Left hindlimb (tissue), 1 donor: Measurements from ENCODE around the gene KCNK13.
"Not testable (repeated sequence)": the region's sequence is repeated elsewhere in the genome, so short reads cannot be mapped to it uniquely, and the experiment has no call there.

ENCODE experiments used
- DNase-seq: peaks from one replicate; pipeline ENCODE4 v3.0.0-alpha.2; 2018

The KCNK13 gene

DNA sequence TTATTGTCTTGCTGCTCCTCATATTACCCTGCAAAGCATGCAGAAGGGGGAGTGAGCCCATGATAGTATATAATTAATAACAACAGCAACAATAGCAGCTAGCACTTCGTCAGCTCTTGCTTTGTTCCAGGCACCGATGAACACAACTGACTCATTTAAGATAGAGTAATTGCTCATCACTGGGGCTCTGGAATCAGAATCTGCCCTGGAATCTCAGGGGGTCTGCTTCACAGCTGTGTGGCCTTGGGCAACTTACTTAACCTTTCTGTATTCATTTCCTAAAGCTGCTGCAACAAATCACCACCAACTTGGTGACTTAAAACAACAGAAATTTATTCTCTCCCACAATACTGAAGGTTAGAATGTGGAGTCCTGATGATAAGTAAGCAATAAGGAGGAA is 139.6 kb downstream of the KCNK13 start:
- DNase-seq, result no peak

DNA sequence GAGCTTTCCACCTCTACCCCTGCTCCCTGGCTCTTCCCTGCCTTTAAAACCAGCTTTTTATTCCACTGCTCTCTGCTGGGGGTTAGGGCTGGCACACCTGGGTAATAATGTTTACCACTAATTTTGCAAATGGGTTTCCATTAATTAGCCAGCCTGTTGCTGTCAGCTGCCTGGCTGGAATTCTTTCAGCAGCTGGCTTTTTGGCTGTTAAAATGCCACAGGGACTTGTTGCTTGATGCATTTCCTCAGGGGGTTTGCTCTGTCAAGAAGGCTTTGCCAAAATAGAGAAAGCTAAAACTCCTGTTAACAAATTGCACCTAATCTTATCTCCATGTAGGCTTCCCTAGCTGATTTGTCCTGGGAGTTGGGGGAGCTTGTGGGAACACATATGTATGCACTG is 142.7 kb downstream of the KCNK13 start:
- DNase-seq, result no peak

DNA sequence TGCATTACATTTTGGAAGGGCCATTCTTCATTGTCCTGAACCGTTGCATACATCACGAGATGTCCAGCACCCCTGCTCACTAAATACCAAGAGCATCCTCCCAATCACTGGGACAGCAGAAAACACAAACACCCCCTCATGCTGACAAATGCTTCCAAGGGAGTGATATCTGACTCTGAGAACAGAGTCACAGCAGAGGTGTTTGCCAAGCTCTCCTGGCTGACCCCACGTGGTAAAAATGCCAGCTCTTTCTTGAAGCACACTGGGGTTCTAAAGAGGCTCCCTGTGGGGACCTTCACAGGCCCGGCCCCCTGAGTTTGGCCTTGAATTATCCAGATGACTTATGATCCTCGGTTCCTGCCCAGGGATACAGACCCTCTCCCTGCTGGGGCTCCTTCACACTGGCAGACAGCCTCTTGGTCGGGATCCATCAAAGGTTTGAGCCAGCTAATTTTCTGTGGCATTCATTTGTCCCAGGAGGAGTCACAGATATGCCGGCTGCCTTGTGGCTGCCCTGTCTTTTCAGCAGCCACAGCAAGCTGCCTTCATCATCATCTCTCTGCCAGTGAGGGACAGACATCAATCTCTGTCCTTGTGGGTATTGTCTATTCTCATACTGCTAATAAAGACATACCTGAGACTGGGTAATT is 151.4 kb downstream of the KCNK13 start:
- no peak for DNase-seq

DNA sequence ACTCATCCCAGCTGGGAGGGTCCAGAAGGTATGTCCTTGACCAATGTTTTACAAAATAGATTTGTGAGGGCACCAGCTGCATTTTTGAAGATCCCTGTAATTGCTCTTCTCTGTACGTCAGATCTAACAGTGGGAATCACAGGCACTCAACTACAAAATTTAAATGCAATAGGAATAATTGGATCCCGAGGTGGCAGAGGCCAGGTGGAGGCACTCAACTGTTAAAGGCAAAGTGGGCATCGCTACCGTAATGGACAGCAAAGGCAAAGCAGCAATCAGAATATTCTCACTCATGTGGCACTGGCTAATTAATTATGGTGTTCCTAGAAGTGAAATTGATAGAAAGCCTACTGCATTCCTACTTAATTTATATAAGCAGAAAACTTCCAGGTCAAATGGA is 166.7 kb downstream of the KCNK13 start:
- no peak for DNase-seq

DNA sequence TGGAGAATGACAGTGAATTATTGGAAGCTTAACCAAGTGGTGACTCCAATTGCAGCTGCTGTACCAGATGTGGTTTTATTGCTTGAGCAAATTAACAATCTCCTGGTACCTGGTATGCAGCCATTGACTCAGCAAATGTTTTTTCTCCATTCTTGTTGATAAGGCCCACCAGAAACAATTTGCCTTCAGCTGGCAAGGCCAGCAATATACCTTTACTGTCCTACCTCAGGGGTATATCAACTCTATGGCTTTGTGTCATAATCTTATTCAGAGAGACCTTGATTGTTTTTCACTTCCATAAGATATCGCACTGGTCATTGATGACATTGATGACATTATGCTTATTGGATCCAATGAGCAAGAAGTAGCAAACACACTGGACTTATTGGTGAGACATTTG is 168.1 kb downstream of the KCNK13 start:
- not testable (repeated sequence) for DNase-seq
